A673 (cell line): ENCODE data around the gene ADAMTS13.

Experiments used
- EZH2 ChIP-seq: fragments of 200-600 bp; sonication (generic); IDR thresholded peaks from 2 replicates; pipeline ENCODE4 v1.6.1; 2017; ENCODE audit warnings: borderline replicate concordance, low read depth, mild to moderate bottlenecking, mixed read lengths, antibody characterized with exemption, low read length; ENCODE audit not compliant: poor library complexity, severe bottlenecking
- TF ChIP-seq, protein P1 (sequence below): fragments of 300-800, 200-600 bp; sonication (generic); conservative IDR thresholded peaks from 2 replicates; pipeline ENCODE4 v1.5.1; 2017; ENCODE audit warnings: low read depth, mild to moderate bottlenecking, antibody characterized with exemption, low read length, moderate library complexity, mixed read lengths

DNA sequence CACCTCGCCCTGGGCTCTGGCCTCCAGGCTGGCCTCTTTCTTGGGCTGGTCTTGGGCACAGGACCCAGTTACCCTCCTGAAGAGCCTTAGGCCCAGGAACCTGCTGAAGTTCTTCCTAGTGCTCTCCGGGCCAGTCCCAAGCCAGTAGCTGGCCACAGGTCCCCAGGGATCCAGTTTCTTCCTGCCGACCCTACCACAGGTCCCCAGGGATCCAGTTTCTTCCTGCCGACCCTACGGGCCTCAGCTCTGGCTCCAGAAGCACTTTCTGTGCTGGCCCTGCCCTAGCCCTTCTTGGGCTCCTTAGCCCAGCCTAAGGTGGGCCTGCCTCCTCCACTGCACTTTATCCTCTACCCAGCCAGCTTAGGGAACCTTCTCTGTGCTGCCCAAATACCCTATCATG, 19.4 kb downstream of the ADAMTS13 start:
- TF ChIP-seq, protein P1, sequence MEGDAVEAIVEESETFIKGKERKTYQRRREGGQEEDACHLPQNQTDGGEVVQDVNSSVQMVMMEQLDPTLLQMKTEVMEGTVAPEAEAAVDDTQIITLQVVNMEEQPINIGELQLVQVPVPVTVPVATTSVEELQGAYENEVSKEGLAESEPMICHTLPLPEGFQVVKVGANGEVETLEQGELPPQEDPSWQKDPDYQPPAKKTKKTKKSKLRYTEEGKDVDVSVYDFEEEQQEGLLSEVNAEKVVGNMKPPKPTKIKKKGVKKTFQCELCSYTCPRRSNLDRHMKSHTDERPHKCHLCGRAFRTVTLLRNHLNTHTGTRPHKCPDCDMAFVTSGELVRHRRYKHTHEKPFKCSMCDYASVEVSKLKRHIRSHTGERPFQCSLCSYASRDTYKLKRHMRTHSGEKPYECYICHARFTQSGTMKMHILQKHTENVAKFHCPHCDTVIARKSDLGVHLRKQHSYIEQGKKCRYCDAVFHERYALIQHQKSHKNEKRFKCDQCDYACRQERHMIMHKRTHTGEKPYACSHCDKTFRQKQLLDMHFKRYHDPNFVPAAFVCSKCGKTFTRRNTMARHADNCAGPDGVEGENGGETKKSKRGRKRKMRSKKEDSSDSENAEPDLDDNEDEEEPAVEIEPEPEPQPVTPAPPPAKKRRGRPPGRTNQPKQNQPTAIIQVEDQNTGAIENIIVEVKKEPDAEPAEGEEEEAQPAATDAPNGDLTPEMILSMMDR: no peak
- no peak for TF ChIP-seq EZH2
